ENCODE results near the gene PRPF6. TPM values are rescaled to one million over a fixed set of nuclear protein-coding genes. Genes with fewer than 3 reads are reported as not detected.

Gene PRPF6
- polyA plus RNA-seq, 3 donors, result 29.1 to 47.7 (median 34.5) TPM

DNA sequence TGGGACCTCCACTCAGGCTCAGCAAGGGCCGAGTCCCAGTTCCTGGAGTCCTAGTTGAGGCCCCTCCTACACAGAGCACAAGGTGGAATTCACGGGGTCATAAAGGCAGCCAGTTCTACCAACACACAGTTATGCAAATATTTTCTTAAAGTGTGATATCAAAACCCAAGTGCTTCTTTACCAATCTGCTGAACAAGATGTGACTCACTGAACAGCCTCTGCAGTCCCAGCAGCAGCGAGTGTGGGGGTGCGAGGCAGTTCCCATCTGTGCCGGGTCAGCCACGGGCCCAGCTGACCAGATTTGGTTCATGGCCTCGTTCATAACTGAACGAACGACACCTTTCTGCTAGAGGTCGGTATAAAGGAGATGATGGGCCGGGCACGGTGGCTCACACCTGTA lies 77.6 kb downstream of the PRPF6 start:
- Histone ChIP-seq H3K4me3 (replicated peaks in 1 of 3; ENCODE audit: low read depth in 2 of 3, low read length in 3 of 3) (no peak overlapping the region), H3K9ac (ENCODE audit: insufficient read depth, low read length, poor library complexity, severe bottlenecking) (no peak overlapping the region), H3K4me1 (ENCODE audit: control insufficient read depth in 1 of 2, insufficient read depth in 2 of 2, low read length in 2 of 2) (peaks cover 19 to 26% of the 10 kb centered on the region in 2 donors), H2AFZ (ENCODE audit: insufficient read depth, low read depth, low read length, poor library complexity, severe bottlenecking) (no peak overlapping the region), H3K27me3 (ENCODE audit: control insufficient read depth in 2 of 2, insufficient read depth in 2 of 2, low read length in 2 of 2) (peaks cover 0 to 32% of the 10 kb centered on the region in 2 donors), H3K36me3 (replicated peaks in 1 of 2; ENCODE audit: control insufficient read depth in 1 of 2, insufficient read depth in 2 of 2, low read length in 2 of 2) (no peaks in the 10 kb centered on the region), H3K4me2 (replicated peaks; ENCODE audit: extremely low read depth, low read length, poor library complexity, severe bottlenecking) (no peak overlapping the region), H3K79me2 (ENCODE audit: insufficient read depth, low read length) (no peaks in the 10 kb centered on the region), H4K20me1 (ENCODE audit: insufficient read depth, low read length) (no peaks in the 10 kb centered on the region), H3K27ac (ENCODE audit: low read depth in 1 of 2, low read length in 2 of 2) (no peak overlapping the region), H3K9me3 (replicated peaks in 1 of 2; ENCODE audit: control insufficient read depth in 1 of 2, insufficient read depth in 1 of 2, low read length in 2 of 2) (no peaks in the 10 kb centered on the region)
- intact Hi-C loops (cut with micrococcal nuclease), result no loop called here
- H3K27me3 Mint-ChIP-seq (ENCODE audit: low read depth in 3 of 3), result peaks cover 21 to 46% (median 32%) of the 10 kb centered on the region in 3 donors
- no peak overlapping the region for H3K27ac Mint-ChIP-seq
- peaks cover 0 to 3% (median 0%) of the 10 kb centered on the region in 7 donors for H3K9me3 Mint-ChIP-seq
- TF ChIP-seq, protein P1, sequence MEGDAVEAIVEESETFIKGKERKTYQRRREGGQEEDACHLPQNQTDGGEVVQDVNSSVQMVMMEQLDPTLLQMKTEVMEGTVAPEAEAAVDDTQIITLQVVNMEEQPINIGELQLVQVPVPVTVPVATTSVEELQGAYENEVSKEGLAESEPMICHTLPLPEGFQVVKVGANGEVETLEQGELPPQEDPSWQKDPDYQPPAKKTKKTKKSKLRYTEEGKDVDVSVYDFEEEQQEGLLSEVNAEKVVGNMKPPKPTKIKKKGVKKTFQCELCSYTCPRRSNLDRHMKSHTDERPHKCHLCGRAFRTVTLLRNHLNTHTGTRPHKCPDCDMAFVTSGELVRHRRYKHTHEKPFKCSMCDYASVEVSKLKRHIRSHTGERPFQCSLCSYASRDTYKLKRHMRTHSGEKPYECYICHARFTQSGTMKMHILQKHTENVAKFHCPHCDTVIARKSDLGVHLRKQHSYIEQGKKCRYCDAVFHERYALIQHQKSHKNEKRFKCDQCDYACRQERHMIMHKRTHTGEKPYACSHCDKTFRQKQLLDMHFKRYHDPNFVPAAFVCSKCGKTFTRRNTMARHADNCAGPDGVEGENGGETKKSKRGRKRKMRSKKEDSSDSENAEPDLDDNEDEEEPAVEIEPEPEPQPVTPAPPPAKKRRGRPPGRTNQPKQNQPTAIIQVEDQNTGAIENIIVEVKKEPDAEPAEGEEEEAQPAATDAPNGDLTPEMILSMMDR (IDR thresholded peaks at IDR 0.05), result no peak
- no peaks in the 10 kb centered on the region for H3K36me3 Mint-ChIP-seq
- WGBS (ENCODE audit: insufficient coverage), result 89% methylated on average over 12 of the region's 12 CpGs
- H3K4me3 Mint-ChIP-seq, result no peak overlapping the region
- peaks cover 26% of the 10 kb centered on the region for H3K4me1 Mint-ChIP-seq
- DNase-seq, result no peak

DNA sequence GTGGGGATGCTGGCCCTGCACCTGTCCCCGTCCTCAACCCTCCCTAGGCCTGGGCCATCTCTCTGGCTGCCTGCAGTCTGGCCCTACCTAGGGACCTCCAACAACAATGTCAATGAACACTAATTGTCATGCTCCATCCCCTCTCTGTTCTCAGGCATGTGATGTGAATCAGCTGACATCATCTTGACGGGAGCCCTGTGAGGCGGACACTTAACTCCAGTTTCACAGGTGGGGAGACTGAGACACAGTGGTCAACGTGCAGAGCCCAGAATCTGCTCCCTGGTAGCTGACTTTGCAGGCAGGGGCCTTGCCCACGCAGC lies 81.3 kb downstream of the PRPF6 start:
- Histone ChIP-seq H3K27me3 (ENCODE audit: control insufficient read depth in 2 of 2, insufficient read depth in 2 of 2, low read length in 2 of 2) (peaks cover 0 to 3% of the 10 kb centered on the region in 2 donors), H4K20me1 (ENCODE audit: insufficient read depth, low read length) (peaks cover 5% of the 10 kb centered on the region), H3K9me3 (replicated peaks in 1 of 2; ENCODE audit: control insufficient read depth in 1 of 2, insufficient read depth in 1 of 2, low read length in 2 of 2) (no peaks in the 10 kb centered on the region), H3K4me1 (ENCODE audit: control insufficient read depth in 1 of 2, insufficient read depth in 2 of 2, low read length in 2 of 2) (peaks cover 34 to 52% of the 10 kb centered on the region in 2 donors), H3K9ac (ENCODE audit: insufficient read depth, low read length, poor library complexity, severe bottlenecking) (peak overlapping the region; percentile 68), H2AFZ (ENCODE audit: insufficient read depth, low read depth, low read length, poor library complexity, severe bottlenecking) (peak overlapping the region; percentile 91), H3K36me3 (replicated peaks in 1 of 2; ENCODE audit: control insufficient read depth in 1 of 2, insufficient read depth in 2 of 2, low read length in 2 of 2) (no peaks in the 10 kb centered on the region), H3K27ac (ENCODE audit: low read depth in 1 of 2, low read length in 2 of 2) (peak overlapping the region in 1 of 2 donors; percentile 67), H3K79me2 (ENCODE audit: insufficient read depth, low read length) (peaks cover 4% of the 10 kb centered on the region), H3K4me3 (replicated peaks in 1 of 3; ENCODE audit: low read depth in 2 of 3, low read length in 3 of 3) (peak overlapping the region in 2 of 3 experiments; percentile 42 to 82), H3K4me2 (replicated peaks; ENCODE audit: extremely low read depth, low read length, poor library complexity, severe bottlenecking) (peak overlapping the region; percentile 92)
- intact Hi-C loops (cut with micrococcal nuclease), result loop anchor here (2.0 to 10.0 kb wide), 5 partner anchors 17 to 537 kb away; partner anchors contain the start of genes PRPF6 (in 2 of the 2), PPDPF (in 1 of the 2), RGS19 (in 1 of the 2) and UCKL1 (in 1 of the 2)
- WGBS (ENCODE audit: insufficient coverage), result 58% methylated on average over 5 of the region's 5 CpGs
- TF ChIP-seq, protein P1 (IDR thresholded peaks at IDR 0.05), result no peak
- DNase-seq, result no peak
- H3K4me3 Mint-ChIP-seq, result peak overlapping the region; percentile 72 to 82
- H3K36me3 Mint-ChIP-seq, result no peaks in the 10 kb centered on the region
- peak overlapping the region in 1 of 7 donors; percentile 9 for H3K27ac Mint-ChIP-seq
- peaks cover 6 to 34% (median 20%) of the 10 kb centered on the region in 3 donors for H3K27me3 Mint-ChIP-seq (ENCODE audit: low read depth in 3 of 3)
- no peaks in the 10 kb centered on the region for H3K9me3 Mint-ChIP-seq
- peaks cover 43% of the 10 kb centered on the region for H3K4me1 Mint-ChIP-seq

All from CD14-positive monocyte (primary cell).